ENCODE results near the gene GNA14. TPM values are rescaled to one million over a fixed set of nuclear protein-coding genes. Genes with fewer than 3 reads are reported as not detected.
"Not testable (repeated sequence)": the region's sequence is repeated elsewhere in the genome, so short reads cannot be mapped to it uniquely, and the experiment has no call there.

Gene GNA14
- total RNA-seq, 1 experiment from 2014 or later: 0.15 TPM

DNA sequence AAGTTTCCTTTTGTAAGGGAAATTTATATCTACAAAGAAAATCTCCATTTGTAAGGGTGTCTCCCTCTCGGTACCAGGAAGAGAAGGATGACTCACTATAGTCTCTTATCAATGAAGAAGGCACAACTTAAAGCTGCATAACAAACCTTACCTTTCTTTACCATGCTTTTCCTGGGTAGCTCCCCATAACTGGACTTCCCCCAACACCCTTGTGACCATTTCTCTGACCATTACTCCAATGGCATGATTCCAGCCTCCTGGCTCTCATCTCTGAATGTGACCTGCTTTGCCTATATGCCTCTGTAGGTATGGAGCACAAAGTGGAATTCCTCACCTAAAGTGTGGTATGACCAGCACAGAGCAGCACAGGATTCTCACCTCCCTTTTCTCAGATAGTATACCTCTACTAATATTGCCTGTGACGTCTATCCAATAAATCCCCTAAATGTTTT lies 62.8 kb downstream of the GNA14 start:
- no peak for ATAC-seq
- no peak for DNase-seq (ENCODE audit: low read depth, low spot score)
- ChIA-PET CTCF (no interaction called here), POLR2A (no interaction called here)
- H3K27ac ChIP-seq (ENCODE audit: low read length): no peak overlapping the region
- H3K36me3 ChIP-seq (ENCODE audit: control insufficient read depth, insufficient read depth, low read length): no peaks in the 10 kb centered on the region
- no peak overlapping the region for H3K4me3 ChIP-seq (ENCODE audit: low read depth in 2 of 2, low read length in 2 of 2)
- in situ Hi-C loops (cut with HindIII; ENCODE audit: low pct_unique_long_range_greater_than_20kb, low sequenced_read_pairs): no loop called here
- H3K27me3 ChIP-seq (ENCODE audit: control insufficient read depth, insufficient read depth, low read length): no peaks in the 10 kb centered on the region
- TF ChIP-seq, protein P1, sequence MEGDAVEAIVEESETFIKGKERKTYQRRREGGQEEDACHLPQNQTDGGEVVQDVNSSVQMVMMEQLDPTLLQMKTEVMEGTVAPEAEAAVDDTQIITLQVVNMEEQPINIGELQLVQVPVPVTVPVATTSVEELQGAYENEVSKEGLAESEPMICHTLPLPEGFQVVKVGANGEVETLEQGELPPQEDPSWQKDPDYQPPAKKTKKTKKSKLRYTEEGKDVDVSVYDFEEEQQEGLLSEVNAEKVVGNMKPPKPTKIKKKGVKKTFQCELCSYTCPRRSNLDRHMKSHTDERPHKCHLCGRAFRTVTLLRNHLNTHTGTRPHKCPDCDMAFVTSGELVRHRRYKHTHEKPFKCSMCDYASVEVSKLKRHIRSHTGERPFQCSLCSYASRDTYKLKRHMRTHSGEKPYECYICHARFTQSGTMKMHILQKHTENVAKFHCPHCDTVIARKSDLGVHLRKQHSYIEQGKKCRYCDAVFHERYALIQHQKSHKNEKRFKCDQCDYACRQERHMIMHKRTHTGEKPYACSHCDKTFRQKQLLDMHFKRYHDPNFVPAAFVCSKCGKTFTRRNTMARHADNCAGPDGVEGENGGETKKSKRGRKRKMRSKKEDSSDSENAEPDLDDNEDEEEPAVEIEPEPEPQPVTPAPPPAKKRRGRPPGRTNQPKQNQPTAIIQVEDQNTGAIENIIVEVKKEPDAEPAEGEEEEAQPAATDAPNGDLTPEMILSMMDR (IDR thresholded peaks at IDR 0.05): no peak
- TF ChIP-seq TCF7L2 (IDR thresholded peaks at IDR 0.05; ENCODE audit: low read depth, low read length): no peak
- TF ChIP-seq, protein P2, sequence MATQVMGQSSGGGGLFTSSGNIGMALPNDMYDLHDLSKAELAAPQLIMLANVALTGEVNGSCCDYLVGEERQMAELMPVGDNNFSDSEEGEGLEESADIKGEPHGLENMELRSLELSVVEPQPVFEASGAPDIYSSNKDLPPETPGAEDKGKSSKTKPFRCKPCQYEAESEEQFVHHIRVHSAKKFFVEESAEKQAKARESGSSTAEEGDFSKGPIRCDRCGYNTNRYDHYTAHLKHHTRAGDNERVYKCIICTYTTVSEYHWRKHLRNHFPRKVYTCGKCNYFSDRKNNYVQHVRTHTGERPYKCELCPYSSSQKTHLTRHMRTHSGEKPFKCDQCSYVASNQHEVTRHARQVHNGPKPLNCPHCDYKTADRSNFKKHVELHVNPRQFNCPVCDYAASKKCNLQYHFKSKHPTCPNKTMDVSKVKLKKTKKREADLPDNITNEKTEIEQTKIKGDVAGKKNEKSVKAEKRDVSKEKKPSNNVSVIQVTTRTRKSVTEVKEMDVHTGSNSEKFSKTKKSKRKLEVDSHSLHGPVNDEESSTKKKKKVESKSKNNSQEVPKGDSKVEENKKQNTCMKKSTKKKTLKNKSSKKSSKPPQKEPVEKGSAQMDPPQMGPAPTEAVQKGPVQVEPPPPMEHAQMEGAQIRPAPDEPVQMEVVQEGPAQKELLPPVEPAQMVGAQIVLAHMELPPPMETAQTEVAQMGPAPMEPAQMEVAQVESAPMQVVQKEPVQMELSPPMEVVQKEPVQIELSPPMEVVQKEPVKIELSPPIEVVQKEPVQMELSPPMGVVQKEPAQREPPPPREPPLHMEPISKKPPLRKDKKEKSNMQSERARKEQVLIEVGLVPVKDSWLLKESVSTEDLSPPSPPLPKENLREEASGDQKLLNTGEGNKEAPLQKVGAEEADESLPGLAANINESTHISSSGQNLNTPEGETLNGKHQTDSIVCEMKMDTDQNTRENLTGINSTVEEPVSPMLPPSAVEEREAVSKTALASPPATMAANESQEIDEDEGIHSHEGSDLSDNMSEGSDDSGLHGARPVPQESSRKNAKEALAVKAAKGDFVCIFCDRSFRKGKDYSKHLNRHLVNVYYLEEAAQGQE (IDR thresholded peaks at IDR 0.05; ENCODE audit: insufficient read depth in 1 of 2, low read depth in 2 of 2, low read length in 1 of 2): no peak
- TF ChIP-seq SIN3A (IDR thresholded peaks at IDR 0.05; ENCODE audit: borderline replicate concordance, insufficient read depth, low read depth, low read length): no peak
- TF ChIP-seq POLR2AphosphoS5 (IDR thresholded peaks at IDR 0.05; ENCODE audit: low read depth, low read length): no peak
- BruUV-seq (replicated peaks): no TSS peak
- intact Hi-C loops (cut with micrococcal nuclease; ENCODE audit: unreplicated experiment): no loop called here
- H3K4me1 ChIP-seq (ENCODE audit: control insufficient read depth, insufficient read depth, low read length): no peaks in the 10 kb centered on the region
- no peaks in the 10 kb centered on the region for H3K9me3 ChIP-seq (ENCODE audit: control insufficient read depth, insufficient read depth, low read depth, low read length)

- BruUV-seq (replicated peaks); CTCF ChIA-PET; in situ Hi-C loops (cut with HindIII; ENCODE audit: low pct_unique_long_range_greater_than_20kb, low sequenced_read_pairs); H3K9me3 ChIP-seq (ENCODE audit: control insufficient read depth, insufficient read depth, low read depth, low read length); POLR2A ChIA-PET; DNase-seq (ENCODE audit: low read depth, low spot score); H3K27me3 ChIP-seq (ENCODE audit: control insufficient read depth, insufficient read depth, low read length); H3K27ac ChIP-seq (ENCODE audit: low read length); H3K4me3 ChIP-seq (ENCODE audit: low read depth in 2 of 2, low read length in 2 of 2); ATAC-seq; intact Hi-C loops (cut with micrococcal nuclease; ENCODE audit: unreplicated experiment); H3K36me3 ChIP-seq (ENCODE audit: control insufficient read depth, insufficient read depth, low read length); H3K4me1 ChIP-seq (ENCODE audit: control insufficient read depth, insufficient read depth, low read length): not testable (repeated sequence)
Measured at GRCh38 chr9:77584927-77585326, 63.2 kb downstream of the GNA14 start.

DNA sequence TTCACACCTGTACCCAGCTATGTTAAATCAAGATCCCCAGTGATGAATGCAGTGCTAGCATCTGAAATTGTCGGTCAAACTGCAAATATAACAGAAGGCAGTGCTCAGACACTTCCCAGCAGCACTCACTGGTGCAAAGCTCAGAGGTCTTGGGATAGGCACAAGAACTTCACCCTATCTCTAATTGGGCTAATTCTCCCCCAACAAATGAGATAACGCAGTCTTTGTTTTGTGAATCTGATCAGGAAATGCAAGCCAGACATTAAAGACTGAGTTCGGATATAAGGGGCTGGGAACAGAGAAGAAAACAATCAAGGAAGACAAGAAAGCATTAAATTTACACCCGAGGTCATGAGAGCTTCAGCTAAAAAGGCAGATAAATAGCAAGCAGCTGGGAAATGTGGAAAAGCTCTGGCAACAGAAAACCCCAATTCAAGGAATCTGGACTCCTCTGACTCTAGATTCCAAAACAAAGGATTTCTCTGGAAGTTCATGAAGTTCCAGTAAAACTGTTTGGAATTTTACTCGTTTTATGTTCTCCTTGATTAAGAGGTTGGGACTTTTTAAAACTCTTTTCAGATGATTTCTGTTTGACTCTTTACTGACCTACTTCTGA lies 65.1 kb downstream of the GNA14 start:
- no TSS peak for BruUV-seq (replicated peaks)
- in situ Hi-C loops (cut with HindIII; ENCODE audit: low pct_unique_long_range_greater_than_20kb, low sequenced_read_pairs): no loop called here

More for the DNA sequence above, 65.1 kb downstream of the GNA14 start:
- ChIA-PET POLR2A (no interaction called here), CTCF (no interaction called here)
- ATAC-seq (no peak), DNase-seq (ENCODE audit: low read depth, low spot score) (no peak)
- Histone ChIP-seq H3K27ac (ENCODE audit: low read length) (no peak overlapping the region), H3K4me1 (ENCODE audit: control insufficient read depth, insufficient read depth, low read length) (no peaks in the 10 kb centered on the region), H3K27me3 (ENCODE audit: control insufficient read depth, insufficient read depth, low read length) (no peaks in the 10 kb centered on the region), H3K4me3 (ENCODE audit: low read depth in 2 of 2, low read length in 2 of 2) (no peak overlapping the region), H3K36me3 (ENCODE audit: control insufficient read depth, insufficient read depth, low read length) (no peaks in the 10 kb centered on the region), H3K9me3 (ENCODE audit: control insufficient read depth, insufficient read depth, low read depth, low read length) (no peaks in the 10 kb centered on the region)
- TF ChIP-seq POLR2AphosphoS5 (IDR thresholded peaks at IDR 0.05; ENCODE audit: low read depth, low read length): no peak
- TF ChIP-seq, protein P2 (IDR thresholded peaks at IDR 0.05; ENCODE audit: insufficient read depth in 1 of 2, low read depth in 2 of 2, low read length in 1 of 2): no peak
- no peak for TF ChIP-seq SIN3A (IDR thresholded peaks at IDR 0.05; ENCODE audit: borderline replicate concordance, insufficient read depth, low read depth, low read length)
- TF ChIP-seq, protein P1 (IDR thresholded peaks at IDR 0.05): no peak
- TF ChIP-seq TCF7L2 (IDR thresholded peaks at IDR 0.05; ENCODE audit: low read depth, low read length): no peak
- intact Hi-C loops (cut with micrococcal nuclease; ENCODE audit: unreplicated experiment): no loop called here

Measured in Panc1 (cell line).